ENCODE data around the gene MAT2A. TPM values are rescaled to one million over a fixed set of nuclear protein-coding genes. Genes with fewer than 3 reads are reported as not detected.

The MAT2A gene
- total and polyA plus RNA-seq, 9 of the 15 experiments (the other 6 are each of a cell fraction or from before 2014, with no cell fraction given) = 130 to 1,027 (median 240) TPM

- no peak for TF ChIP-seq VEZF1 (CRISPR knock-in tag; IDR thresholded peaks at IDR 0.05)
- TF ChIP-seq SMAD3 (CRISPR knock-in tag; conservative IDR thresholded peaks at IDR 0.05) = no peak
Measured at GRCh38 chr2:85501248-85501647, 37.7 kb upstream of the MAT2A start (continued).

GRCh38 chr2:85502720-85503119 is 36.2 kb upstream of the MAT2A start:
- H3K27ac ChIP-seq (ENCODE audit: extremely low read depth, low read depth, low read length) = peak overlapping the region; percentile 33; the same call in 1 of the 3 replicates
- H3K27me3 ChIP-seq (ENCODE audit: control insufficient read depth in 2 of 2, insufficient read depth in 2 of 2, low read length in 2 of 2) = no peaks in the 10 kb centered on the region
- no TSS peak for BruUV-seq (replicated peaks)
- intact Hi-C loops (cut with micrococcal nuclease) = no loop called here
- no peaks in the 10 kb centered on the region for H4K20me1 ChIP-seq (replicated peaks; ENCODE audit: control insufficient read depth, insufficient read depth, low read length)
- ATAC-seq = no peak
- peaks cover 11% of the 10 kb centered on the region for H3K79me2 ChIP-seq (ENCODE audit: control insufficient read depth, insufficient read depth, low read length)
- 15% methylated on average over 1 of the region's 3 CpGs for WGBS (ENCODE audit: insufficient coverage, low coverage, missing lambda C conversion rate)
- in situ Hi-C loops (cut with MboI) = no loop called here
- no peak for DNase-seq (ENCODE audit: extremely low read depth in 1 of 4, low spot score in 3 of 4)
- no peak for FAIRE-seq
- peak overlapping the region; percentile 29 for H2AFZ ChIP-seq (ENCODE audit: low read depth, low read length)
- no peaks in the 10 kb centered on the region for H3K36me3 ChIP-seq (ENCODE audit: control insufficient read depth, insufficient read depth, low read length)
- peaks cover 44 to 53% of the 10 kb centered on the region in 2 experiments for H3K4me1 ChIP-seq (replicated peaks in 1 of 2; ENCODE audit: control insufficient read depth in 2 of 2, insufficient read depth in 2 of 2, low read length in 2 of 2)
- no peak overlapping the region for H3K4me2 ChIP-seq (ENCODE audit: insufficient read depth, low read length)
- H3K9me3 ChIP-seq (replicated peaks; ENCODE audit: control insufficient read depth, insufficient read depth, low read depth, low read length) = no peaks in the 10 kb centered on the region
- H3K4me3 ChIP-seq = no peak overlapping the region
- no peaks in the 10 kb centered on the region for H3K9me1 ChIP-seq (ENCODE audit: control insufficient read depth, insufficient read depth, low read length)
- ChIA-PET POLR2A (interaction anchor here (1.4 to 4.0 kb wide), 2 partner anchors 37 to 43 kb away, joined by 4 to 23 read pairs; partner anchors contain the start of gene MAT2A), CTCF (ENCODE audit: low intra/inter-chr PET ratio) (no interaction called here)
- H3K9ac ChIP-seq (ENCODE audit: insufficient read depth in 1 of 2, low read depth in 2 of 2, low read length in 2 of 2) = no peak overlapping the region; a peak in 1 of 4 replicates
- no peak for TF ChIP-seq TAF9B (IDR thresholded peaks at IDR 0.05; ENCODE audit: partially characterized antibody)
- peak; percentile 26; the same call in 1 of the 2 replicates for TF ChIP-seq ZNF592 (IDR thresholded peaks at IDR 0.05)
- TF ChIP-seq DLX4 (CRISPR knock-in tag; IDR thresholded peaks at IDR 0.05) = no peak
- TF ChIP-seq ZBTB34 (CRISPR knock-in tag; IDR thresholded peaks at IDR 0.05) = no peak
- 0 out of 2 replicates have a peak, but pooled peaks have one; percentile 4 for TF ChIP-seq ETV1 (tag; conservative IDR thresholded peaks at IDR 0.05; ENCODE audit: low read depth)
- TF ChIP-seq HDAC1 (IDR thresholded peaks at IDR 0.05) = peak in 1 of 2 experiments; percentile 14; a peak in 1 of 4 replicates

Data from K562 (cell line).